CD4-positive, alpha-beta T cell treated with Interleukin-2 at 100 ng/mL for 4 hours (primary cell): Measurements from ENCODE around the gene ATG16L1.
A peak's percentile ranks its signal among the peaks of the same experiment; 100 is the strongest.

Experiments
- DNase-seq: peaks from one replicate; pipeline ENCODE4 v3.0.0-alpha.2; 2020; ENCODE audit warnings: low spot score

Gene ATG16L1

DNA sequence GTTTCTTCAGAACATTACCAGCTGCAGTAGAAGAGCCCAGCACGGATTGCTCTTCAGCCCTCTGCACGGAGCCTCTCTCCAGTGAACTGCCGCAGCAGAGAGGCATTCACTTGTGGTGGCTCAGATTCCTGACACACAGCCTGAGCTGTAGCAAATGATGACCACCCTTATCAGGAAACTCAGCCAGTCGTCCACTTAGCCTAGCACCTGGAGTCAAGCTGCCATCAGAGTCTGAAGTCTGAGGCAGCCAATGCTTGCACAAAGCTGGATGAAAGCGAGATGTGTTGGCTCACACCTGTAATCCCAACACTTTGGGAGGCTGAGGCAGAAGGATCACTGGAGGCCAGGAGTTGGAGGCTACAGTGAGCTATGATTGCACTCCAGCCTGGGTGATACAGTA, 44.4 kb downstream of the ATG16L1 start:
- no peak for DNase-seq

- DNase-seq: no peak
These were observed 45.6 kb downstream of the ATG16L1 start for GRCh38 chr2:233297076-233297475.

- no peak for DNase-seq
These were observed 48.9 kb downstream of the ATG16L1 start for GRCh38 chr2:233300401-233300800.

- DNase-seq: no peak
These were observed 49.8 kb downstream of the ATG16L1 start for GRCh38 chr2:233301248-233301647.

GRCh38 chr2:233301811-233302210, 50.3 kb downstream of the ATG16L1 start:
- DNase-seq: no peak

- no peak for DNase-seq
These were observed 51.8 kb downstream of the ATG16L1 start for GRCh38 chr2:233303252-233303651.

DNA sequence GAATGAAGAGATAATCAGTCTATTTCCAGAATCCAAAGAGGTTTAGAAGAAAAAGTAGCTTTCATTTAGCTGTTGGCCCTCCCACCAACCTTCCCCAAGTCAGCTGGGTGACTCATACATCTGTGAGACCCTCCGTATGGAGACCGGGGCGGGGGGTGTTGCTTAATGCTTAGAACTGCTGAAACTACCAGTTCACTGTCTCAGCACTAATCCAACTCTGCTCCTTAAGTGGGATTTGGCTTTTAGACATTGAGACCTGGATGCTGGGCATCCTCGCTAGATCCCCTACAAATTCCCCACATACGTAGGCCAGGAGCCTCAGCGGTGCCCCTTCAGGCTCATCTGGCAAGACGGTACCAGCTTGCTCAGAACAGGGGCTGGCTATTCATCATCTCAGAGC, 56.1 kb downstream of the ATG16L1 start, which contains the start of gene SAG:
SAG (plus strand) TSS at position 252 of the 400 bp plus-strand sequence. CDS start 1,374 bp downstream, outside the sequence.
- no peak for DNase-seq

DNA sequence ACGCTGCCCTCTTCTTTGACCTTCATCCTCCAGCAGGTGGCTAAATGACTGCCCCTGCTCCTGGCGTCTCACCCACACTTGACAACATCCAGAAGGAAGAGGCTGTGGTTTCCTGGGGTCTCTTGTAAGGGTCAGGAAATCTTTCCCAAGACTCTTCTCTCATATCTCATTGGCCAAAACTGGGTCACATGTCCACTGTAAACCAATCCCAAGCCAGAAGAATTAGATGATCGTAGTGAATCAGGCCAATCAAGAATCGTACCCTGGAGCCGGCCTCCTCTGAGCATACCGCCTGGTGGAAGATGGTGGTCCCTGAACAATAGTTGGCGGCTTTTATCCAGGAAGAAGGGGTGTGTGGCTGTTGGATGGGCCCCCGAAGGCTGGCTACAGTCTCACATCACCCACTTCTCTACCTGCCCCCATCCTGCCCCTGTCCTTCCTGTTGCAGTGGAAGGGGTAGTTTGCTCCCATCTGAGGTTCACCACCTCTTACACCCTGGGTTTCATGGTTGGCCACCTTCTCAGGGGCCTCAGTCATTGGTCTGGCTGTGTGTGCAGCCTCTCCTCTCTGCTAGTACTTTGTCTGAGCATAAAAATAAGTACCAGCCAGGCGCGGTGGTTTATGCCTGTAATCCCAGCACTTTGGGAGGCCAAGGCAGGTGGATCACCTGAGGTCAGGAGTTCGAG, 59.9 kb downstream of the ATG16L1 start:
- DNase-seq: no peak

DNA sequence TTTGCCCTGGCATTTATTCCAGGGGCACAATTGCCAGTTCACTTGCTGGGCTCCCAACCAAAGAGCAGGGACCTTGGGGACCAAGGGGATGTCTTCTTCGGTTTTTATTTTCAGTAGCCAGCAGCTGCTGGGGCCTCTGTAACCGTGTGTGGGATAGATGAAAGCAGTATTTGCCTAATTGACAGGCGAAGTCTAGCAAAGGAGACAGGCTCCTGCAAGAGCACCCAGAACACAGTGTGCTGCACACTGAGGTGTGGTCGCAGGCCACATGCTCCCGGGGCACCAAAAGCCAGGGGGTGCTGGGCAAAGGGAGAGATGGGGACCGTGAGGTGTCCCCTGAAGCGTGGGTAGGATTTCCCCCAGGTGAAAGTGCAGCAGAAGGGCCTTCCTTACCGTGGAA, 61.4 kb downstream of the ATG16L1 start:
- DNase-seq: no peak

GRCh38 chr2:233314180-233314925, 62.9 kb downstream of the ATG16L1 start:
- no peak for DNase-seq

DNA sequence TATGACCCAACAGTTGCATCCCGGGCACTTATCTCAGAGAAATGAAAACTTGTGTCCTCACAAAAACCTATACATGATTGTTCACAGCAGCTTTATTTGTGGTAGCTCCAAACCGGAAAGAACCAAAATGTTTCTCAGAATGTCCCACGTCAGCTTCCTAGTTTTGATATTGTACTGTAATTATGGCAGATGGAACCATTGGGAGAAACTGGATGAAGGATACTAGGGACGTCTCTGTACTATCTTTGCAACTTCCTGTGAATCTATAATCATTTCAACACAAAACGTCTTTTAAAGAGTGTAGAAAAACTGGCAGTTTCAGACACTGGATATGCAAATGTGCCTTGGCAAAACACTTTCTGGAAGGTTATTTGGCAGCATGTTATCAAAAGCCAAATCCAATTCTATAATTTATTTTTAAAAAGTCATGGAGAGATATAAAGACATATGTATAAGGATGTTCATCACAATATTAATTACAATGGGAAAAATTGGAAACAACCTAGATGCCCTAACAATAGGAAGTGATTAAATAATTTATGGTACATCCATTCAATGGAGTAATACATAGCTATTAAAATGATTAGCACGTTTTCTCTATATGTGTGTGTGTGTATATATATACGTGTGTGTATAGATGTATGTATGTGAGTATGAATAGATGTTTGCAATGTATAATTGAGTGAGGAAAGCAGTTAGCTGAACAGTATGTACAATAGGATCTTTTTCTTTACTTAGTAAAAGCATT, 65.9 kb downstream of the ATG16L1 start:
- DNase-seq: no peak

DNA sequence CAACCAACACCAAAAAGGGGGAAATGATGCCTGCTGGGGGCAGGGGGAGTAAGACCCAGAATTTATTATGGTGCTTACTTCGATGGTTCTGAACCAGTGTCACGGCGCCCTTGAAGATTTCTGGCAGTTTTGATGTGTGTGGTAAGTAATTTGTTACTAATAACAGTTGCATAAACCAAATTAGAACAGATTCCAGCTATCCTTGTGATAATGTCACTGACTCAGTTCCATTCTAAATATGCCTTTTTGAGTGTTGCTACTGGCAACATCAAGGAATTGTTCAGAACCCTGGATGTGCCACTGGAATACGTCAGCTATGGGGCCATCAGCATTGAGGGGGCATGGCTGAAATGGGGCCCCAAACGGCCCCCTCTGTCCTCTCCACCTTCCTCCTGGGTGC, 67.8 kb downstream of the ATG16L1 start:
- no peak for DNase-seq

DNA sequence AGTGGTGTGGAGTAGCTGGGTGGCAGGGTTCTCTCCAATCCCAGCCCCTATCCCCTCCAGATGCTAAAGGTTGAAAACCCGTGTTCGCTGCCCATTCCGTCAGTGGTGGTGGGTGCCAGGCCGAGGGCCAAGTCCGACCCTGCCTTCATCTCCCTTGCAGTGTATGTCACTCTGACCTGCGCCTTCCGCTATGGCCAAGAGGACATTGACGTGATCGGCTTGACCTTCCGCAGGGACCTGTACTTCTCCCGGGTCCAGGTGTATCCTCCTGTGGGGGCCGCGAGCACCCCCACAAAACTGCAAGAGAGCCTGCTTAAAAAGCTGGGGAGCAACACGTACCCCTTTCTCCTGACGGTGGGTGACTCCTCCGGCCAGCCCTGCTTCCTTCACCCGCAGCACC, 69.0 kb downstream of the ATG16L1 start:
- no peak for DNase-seq

DNA sequence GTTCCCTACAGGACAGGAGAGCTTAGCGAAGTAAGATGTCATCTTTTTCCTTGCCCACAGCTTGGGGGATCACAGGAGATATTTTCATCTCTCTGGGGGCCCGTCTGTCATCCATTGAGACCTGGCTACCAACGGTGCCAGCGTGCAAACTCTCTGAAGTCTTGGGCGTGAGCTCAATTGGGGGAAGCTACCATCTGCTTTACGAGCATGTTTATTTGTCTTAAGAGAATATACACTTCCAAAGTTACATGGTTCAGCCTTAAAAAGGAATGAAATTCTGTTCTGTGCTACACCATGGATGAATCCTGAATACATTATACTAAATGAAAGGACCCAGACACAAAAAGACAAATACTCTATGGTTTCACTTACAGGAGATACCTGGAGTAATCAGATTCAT, 69.7 kb downstream of the ATG16L1 start:
- no peak for DNase-seq

GRCh38 chr2:233323851-233324250, 72.4 kb downstream of the ATG16L1 start:
- DNase-seq: no peak

DNA sequence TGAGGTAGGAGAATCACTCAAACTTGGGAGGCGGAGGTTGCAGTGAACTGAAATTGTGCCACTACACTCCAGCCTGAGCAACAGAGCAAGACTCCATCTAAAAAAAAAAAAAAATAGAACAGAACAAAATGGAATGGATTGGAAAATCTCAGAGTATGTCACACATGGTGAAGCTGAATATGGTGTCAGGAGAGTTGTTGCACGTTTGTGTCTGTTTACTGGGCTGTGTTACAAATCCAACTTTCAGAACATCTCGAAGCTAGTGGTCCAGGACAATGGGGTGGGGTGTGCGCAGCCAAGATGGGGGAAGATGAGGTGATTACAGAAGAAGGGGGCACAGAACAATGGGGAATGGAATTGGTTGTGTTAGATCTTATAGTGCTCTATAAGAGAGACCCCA, 73.8 kb downstream of the ATG16L1 start:
- DNase-seq: no peak

DNA sequence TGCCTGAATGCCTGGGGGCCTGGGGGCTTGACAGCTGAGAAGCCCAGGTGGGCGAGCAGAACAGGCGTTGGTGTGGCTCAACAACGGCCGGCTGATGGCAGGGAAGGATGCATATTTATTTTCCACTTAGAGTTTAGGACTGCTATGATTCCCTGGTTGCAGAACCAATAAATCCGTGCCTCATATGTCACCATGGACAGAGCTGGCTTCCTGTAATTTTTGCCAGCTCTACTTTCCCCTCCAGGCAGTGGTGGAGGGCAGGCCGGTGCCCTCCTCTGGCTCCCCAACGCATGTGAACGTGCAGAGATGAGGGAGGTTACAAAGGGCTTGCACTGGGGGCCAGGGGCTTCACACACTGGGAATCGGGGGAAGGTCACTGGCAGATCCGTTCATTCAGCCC, 74.3 kb downstream of the ATG16L1 start:
- DNase-seq: no peak

GRCh38 chr2:233326500-233326899, 75.0 kb downstream of the ATG16L1 start:
- DNase-seq: no peak

DNA sequence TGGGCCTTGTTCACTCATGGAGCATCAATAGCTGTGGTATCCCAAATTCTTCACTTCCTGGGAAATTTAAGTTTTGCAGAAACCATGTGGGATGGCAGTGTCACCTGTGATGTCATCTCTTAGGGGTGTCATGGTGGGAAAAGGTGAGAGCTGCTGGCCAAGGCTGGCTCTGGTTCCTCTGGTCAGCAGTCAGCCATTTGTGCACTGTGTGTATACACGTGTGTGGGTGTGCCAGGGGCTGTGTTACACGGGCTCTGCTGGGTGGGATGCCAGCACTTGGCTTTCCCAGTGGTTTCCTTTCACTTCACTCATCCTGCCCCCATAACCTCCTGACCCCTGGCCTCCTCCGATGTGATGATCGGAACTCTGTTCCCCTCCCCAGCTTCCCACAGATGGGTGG, 77.4 kb downstream of the ATG16L1 start:
- no peak for DNase-seq

GRCh38 chr2:233329489-233330135, 78.1 kb downstream of the ATG16L1 start:
- DNase-seq: no peak

- DNase-seq: peak; percentile 87
These were observed 80.1 kb downstream of the ATG16L1 start for GRCh38 chr2:233331536-233331935.

GRCh38 chr2:233332125-233332524, 80.7 kb downstream of the ATG16L1 start:
- no peak for DNase-seq
